Hepatocyte (in vitro differentiated cells): ENCODE data around the gene NEDD4. TPM values are rescaled to one million over a fixed set of nuclear protein-coding genes. Genes with fewer than 3 reads are reported as not detected.
"Not testable (repeated sequence)": the region's sequence is repeated elsewhere in the genome, so short reads cannot be mapped to it uniquely, and the experiment has no call there.

Experiments
- DNase-seq: peaks from one replicate; pipeline ENCODE4 v3.0.0-alpha.2; 2016; ENCODE audit warnings: low spot score
- H2AFZ ChIP-seq: fragments of 200-600 bp; sonication (generic); 2 replicates; pipeline ENCODE4 v1.6.0; 2016; ENCODE audit warnings: antibody characterized with exemption, mild to moderate bottlenecking
- H3K27ac ChIP-seq: fragments of 200-600 bp; sonication (generic); 2 replicates; pipeline ENCODE4 v1.5.1; 2016; ENCODE audit warnings: mild to moderate bottlenecking
- H3K27me3 ChIP-seq: fragments of 200-600 bp; sonication (generic); 2 replicates; pipeline ENCODE4 v1.6.1; 2016
- H3K36me3 ChIP-seq: fragments of 200-600 bp; sonication (generic); replicated peaks from 2 replicates; pipeline ENCODE4 v1.5.1; 2016; ENCODE audit warnings: low read depth; ENCODE audit not compliant: insufficient read depth
- H3K4me1 ChIP-seq: fragments of 200-600 bp; sonication (generic); 2 replicates; pipeline ENCODE4 v1.5.1; 2016; ENCODE audit warnings: mild to moderate bottlenecking, moderate library complexity; ENCODE audit not compliant: insufficient read depth
- H3K4me2 ChIP-seq: fragments of 200-600 bp; sonication (generic); 2 replicates; pipeline ENCODE4 v1.6.0; 2016
- H3K4me3 ChIP-seq: fragments of 200-600 bp; sonication (generic); 2 replicates; pipeline ENCODE4 v1.5.1; 2016; ENCODE audit warnings: mild to moderate bottlenecking
- H3K79me2 ChIP-seq: fragments of 200-600 bp; sonication (generic); 2 replicates; pipeline ENCODE4 v1.6.0; 2017; ENCODE audit warnings: mild to moderate bottlenecking
- H3K9me2 ChIP-seq: fragments of 200-600 bp; sonication (generic); replicated peaks from 2 replicates; pipeline ENCODE4 v1.6.0; 2017; ENCODE audit warnings: mild to moderate bottlenecking; ENCODE audit not compliant: insufficient read depth
- H3K9me3 ChIP-seq: fragments of 200-600 bp; sonication (generic); 2 replicates; pipeline ENCODE4 v1.5.1; 2016; ENCODE audit warnings: low read depth, mild to moderate bottlenecking
- H4K20me1 ChIP-seq: fragments of 200-600 bp; sonication (generic); 2 replicates; pipeline ENCODE4 v1.6.0; 2016; ENCODE audit warnings: mild to moderate bottlenecking; ENCODE audit not compliant: insufficient read depth, poor library complexity, severe bottlenecking
- CTCF ChIP-seq: fragments of 200-600 bp; sonication (generic); IDR thresholded peaks from 2 replicates; pipeline ENCODE4 v1.5.1; 2016; ENCODE audit warnings: antibody characterized with exemption, mild to moderate bottlenecking; ENCODE audit not compliant: poor library complexity
- EZH2 ChIP-seq: fragments of 200-600 bp; sonication (generic); IDR thresholded peaks from 2 replicates; pipeline ENCODE4 v1.6.1; 2016; ENCODE audit warnings: antibody characterized with exemption, mild to moderate bottlenecking, borderline replicate concordance
- EZH2phosphoT487 ChIP-seq: fragments of 200-600 bp; sonication (generic); IDR thresholded peaks from one replicate; pipeline ENCODE4 v1.6.1; 2018; ENCODE audit warnings: antibody characterized with exemption, mild to moderate bottlenecking, low read depth, moderate library complexity; ENCODE audit not compliant: unreplicated experiment, severe bottlenecking
- WGBS: methylation state at CpG from one replicate; pipeline ENCODE4 v1.1.6; 2016; ENCODE audit warnings: low lambda C conversion rate; ENCODE audit errors: missing lambda C conversion rate; 5-methylcytosine and 5-hydroxymethylcytosine counted together
- polyA plus RNA-seq: library from polyadenylated mRNA; unstranded; fragments of >200 nt; fragmentation: Nextera tagmentation; extraction: Ambion mirVana; gene quantifications from 2 replicates; pipeline ENCODE4 v1.2.1, GENCODE V29; 2016
- total RNA-seq: library from RNA; depleted of rRNA; stranded (reverse); fragments of >200 nt; gene quantifications from 2 replicates; pipeline ENCODE4 v1.2.3, GENCODE V29; 2014

Gene NEDD4
- total and polyA plus RNA-seq, 2 experiments from 2014 or later, result 26.5 to 77.0 TPM

GRCh38 chr15:55954862-55955605 lies 38.4 kb downstream of the NEDD4 start:
- H4K20me1 ChIP-seq, result no peaks in the 10 kb centered on the region
- WGBS, result 94% methylated on average over 6 of the region's 6 CpGs

GRCh38 chr15:55952501-55953274 lies 40.7 kb downstream of the NEDD4 start:
- DNase-seq, result peak; percentile 58
- not testable (repeated sequence) for H3K27me3 ChIP-seq, H3K9me3 ChIP-seq, H3K4me3 ChIP-seq, H3K36me3 ChIP-seq, H3K9me2 ChIP-seq, H2AFZ ChIP-seq, H3K4me1 ChIP-seq, H4K20me1 ChIP-seq
- peaks cover 33% of the 10 kb centered on the region for H3K79me2 ChIP-seq
- H3K27ac ChIP-seq, result peak overlapping the region; percentile 48
- WGBS, result 91% methylated on average over 14 of the region's 14 CpGs
- peak overlapping the region; percentile 19 for H3K4me2 ChIP-seq

More at GRCh38 chr15:55954862-55955605, 38.4 kb downstream of the NEDD4 start:
- Histone ChIP-seq H3K4me3 (no peak overlapping the region), H3K36me3 (no peaks in the 10 kb centered on the region), H3K27ac (no peak overlapping the region), H3K9me2 (no peaks in the 10 kb centered on the region), H3K79me2 (peaks cover 37% of the 10 kb centered on the region), H3K9me3 (no peaks in the 10 kb centered on the region), H3K4me1 (peaks cover 5% of the 10 kb centered on the region), H2AFZ (no peak overlapping the region), H3K27me3 (no peaks in the 10 kb centered on the region), H3K4me2 (peak overlapping the region; percentile 35)
- no peak for DNase-seq
- TF ChIP-seq CTCF (no peak), EZH2phosphoT487 (no peak), EZH2 (no peak)

GRCh38 chr15:55944606-55945005 lies 48.8 kb downstream of the NEDD4 start:
- H3K4me2 ChIP-seq, H3K79me2 ChIP-seq, H3K9me2 ChIP-seq, H2AFZ ChIP-seq, H3K27ac ChIP-seq, H3K27me3 ChIP-seq, H3K4me1 ChIP-seq, H4K20me1 ChIP-seq, H3K4me3 ChIP-seq, DNase-seq, H3K36me3 ChIP-seq, H3K9me3 ChIP-seq: not testable (repeated sequence)
- WGBS, result 84% methylated on average over 2 of the region's 2 CpGs

- Histone ChIP-seq H3K4me1 (no peaks in the 10 kb centered on the region), H4K20me1 (no peaks in the 10 kb centered on the region), H3K27me3 (no peaks in the 10 kb centered on the region), H3K27ac (no peak overlapping the region), H3K4me3 (no peak overlapping the region), H2AFZ (no peak overlapping the region), H3K36me3 (no peaks in the 10 kb centered on the region), H3K9me2 (peaks cover 3% of the 10 kb centered on the region), H3K4me2 (no peak overlapping the region), H3K9me3 (peaks cover 10% of the 10 kb centered on the region), H3K79me2 (peaks cover 4% of the 10 kb centered on the region)
- TF ChIP-seq EZH2 (no peak), CTCF (no peak), EZH2phosphoT487 (no peak)
- 89% methylated on average over 4 of the region's 4 CpGs for WGBS
- no peak for DNase-seq
These were observed 51.1 kb downstream of the NEDD4 start for GRCh38 chr15:55942332-55942731.
